DMS 273 (cell line): ENCODE results near the gene MRO.
A peak's percentile ranks its signal among the peaks of the same experiment; 100 is the strongest.
"Not testable (repeated sequence)": the region's sequence is repeated elsewhere in the genome, so short reads cannot be mapped to it uniquely, and the experiment has no call there.

ENCODE experiments used
- DNase-seq: peaks from one replicate; lab custom pipeline; 2025; ENCODE audit not compliant: unreplicated experiment; lab: John Stamatoyannopoulos, UW

Gene MRO

GRCh38 chr18:50819728-50820378 lies at the start of gene MRO:
MRO (minus strand) TSS chr18:50820016; CDS start chr18:50809400, 10,616 bp downstream.
- peak; percentile 89 for DNase-seq

- no peak for DNase-seq
Observed at GRCh38 chr18:50869150-50869549, 49.3 kb upstream of the MRO start.

GRCh38 chr18:50866765-50867164 lies 46.9 kb upstream of the MRO start:
- DNase-seq: peak; percentile 11

- no peak for DNase-seq
Observed at GRCh38 chr18:50863840-50864375, 44.1 kb upstream of the MRO start.

- no peak for DNase-seq
Observed at GRCh38 chr18:50862401-50862800, 42.6 kb upstream of the MRO start.

- DNase-seq: no peak
Observed at GRCh38 chr18:50861617-50862016, 41.8 kb upstream of the MRO start.

- DNase-seq: no peak
Observed at GRCh38 chr18:50859793-50860555, 40.2 kb upstream of the MRO start.

GRCh38 chr18:50857694-50858093 lies 37.9 kb upstream of the MRO start:
- no peak for DNase-seq

GRCh38 chr18:50857166-50857565 lies 37.4 kb upstream of the MRO start:
- DNase-seq: not testable (repeated sequence)

- no peak for DNase-seq
Observed at GRCh38 chr18:50855976-50856757, 36.4 kb upstream of the MRO start.

- no peak for DNase-seq
Observed at GRCh38 chr18:50853863-50854271, 34.1 kb upstream of the MRO start.

- DNase-seq: no peak
Observed at GRCh38 chr18:50850307-50851065, 30.7 kb upstream of the MRO start.

GRCh38 chr18:50849419-50849821 lies 29.6 kb upstream of the MRO start:
- no peak for DNase-seq

- DNase-seq: no peak
Observed at GRCh38 chr18:50848991-50849390, 29.2 kb upstream of the MRO start.

GRCh38 chr18:50848061-50848551 lies 28.3 kb upstream of the MRO start:
- no peak for DNase-seq

- DNase-seq: no peak
Observed at GRCh38 chr18:50847192-50847591, 27.4 kb upstream of the MRO start.

- no peak for DNase-seq
Observed at GRCh38 chr18:50844960-50845359, 25.1 kb upstream of the MRO start.

GRCh38 chr18:50844554-50844953 lies 24.7 kb upstream of the MRO start:
- DNase-seq: no peak

GRCh38 chr18:50842846-50843245 lies 23.0 kb upstream of the MRO start:
- no peak for DNase-seq

GRCh38 chr18:50839996-50840395 lies 20.2 kb upstream of the MRO start:
- no peak for DNase-seq

- DNase-seq: no peak
Observed at GRCh38 chr18:50839341-50839740, 19.5 kb upstream of the MRO start.
